ENCODE results near the gene TMSB4X.

TMSB4X gene

DNA sequence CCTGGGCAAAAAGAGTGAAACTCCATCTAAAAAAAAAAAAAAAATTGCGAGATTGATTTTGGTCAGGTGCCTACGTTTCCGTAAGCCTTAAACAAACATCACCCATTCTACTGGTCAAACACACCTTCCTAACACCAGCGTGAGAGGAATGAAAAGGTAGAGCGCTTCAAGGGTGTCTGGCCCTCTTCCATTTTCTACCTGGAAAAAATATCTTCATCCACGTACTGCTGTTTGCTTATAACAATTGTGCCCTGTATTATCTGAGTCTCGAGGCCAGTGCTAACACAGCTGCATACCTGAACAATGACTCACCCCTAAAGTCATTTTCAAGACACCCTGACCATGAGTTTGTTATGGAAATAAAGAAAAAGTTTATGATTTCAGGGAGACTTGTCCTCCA lies 13.9 kb downstream of the TMSB4X start:
- WGBS, 2 donors (ENCODE audit: extremely low coverage in 2 of 2, insufficient read length in 2 of 2, insufficient replicate concordance in 1 of 2): no CpG with 5 or more reads among the region's 7 CpGs
- Histone ChIP-seq H3K27ac (replicated peaks; ENCODE audit: low read length) (no peak overlapping the region), H3K4ac (ENCODE audit: low read length) (no peak overlapping the region), H3K4me3 (ENCODE audit: low read length in 2 of 2) (no peak overlapping the region), H2BK120ac (ENCODE audit: low read depth, low read length) (no peak overlapping the region), H3K18ac (ENCODE audit: low read length) (no peak overlapping the region), H2BK15ac (ENCODE audit: low read length) (no peak overlapping the region), H4K91ac (ENCODE audit: low read depth, low read length, poor library complexity) (no peak overlapping the region), H3K9me3 (replicated peaks in 1 of 2; ENCODE audit: control insufficient read depth in 2 of 2, insufficient read depth in 1 of 2, low read depth in 1 of 2, low read length in 2 of 2) (no peaks in the 10 kb centered on the region), H3K36me3 (replicated peaks in 1 of 2; ENCODE audit: control insufficient read depth in 2 of 2, insufficient read depth in 2 of 2, low read length in 2 of 2) (no peaks in the 10 kb centered on the region), H3K4me2 (ENCODE audit: insufficient read depth, low read length, poor library complexity, severe bottlenecking) (no peak overlapping the region), H3K14ac (ENCODE audit: low read length) (no peak overlapping the region), H2BK5ac (ENCODE audit: low read length) (no peak overlapping the region), H3K23ac (ENCODE audit: low read depth, low read length, poor library complexity) (no peak overlapping the region), H4K8ac (ENCODE audit: low read depth, low read length) (no peak overlapping the region), H3K27me3 (ENCODE audit: control insufficient read depth in 3 of 3, insufficient read depth in 3 of 3, low read depth in 1 of 3, low read length in 3 of 3) (no peaks in the 10 kb centered on the region), H3K79me1 (ENCODE audit: low read depth, low read length) (no peaks in the 10 kb centered on the region), H3K9ac (ENCODE audit: low read depth, low read length, poor library complexity) (no peak overlapping the region), H2AFZ (ENCODE audit: low read length) (no peak overlapping the region), H2BK12ac (ENCODE audit: low read length) (no peak overlapping the region), H3K4me1 (ENCODE audit: control insufficient read depth in 2 of 2, insufficient read depth in 1 of 2, low read depth in 1 of 2, low read length in 2 of 2) (no peaks in the 10 kb centered on the region), H2AK5ac (ENCODE audit: low read depth, low read length) (no peak overlapping the region)
- DNase-seq (ENCODE audit: low spot score): no peak

DNA sequence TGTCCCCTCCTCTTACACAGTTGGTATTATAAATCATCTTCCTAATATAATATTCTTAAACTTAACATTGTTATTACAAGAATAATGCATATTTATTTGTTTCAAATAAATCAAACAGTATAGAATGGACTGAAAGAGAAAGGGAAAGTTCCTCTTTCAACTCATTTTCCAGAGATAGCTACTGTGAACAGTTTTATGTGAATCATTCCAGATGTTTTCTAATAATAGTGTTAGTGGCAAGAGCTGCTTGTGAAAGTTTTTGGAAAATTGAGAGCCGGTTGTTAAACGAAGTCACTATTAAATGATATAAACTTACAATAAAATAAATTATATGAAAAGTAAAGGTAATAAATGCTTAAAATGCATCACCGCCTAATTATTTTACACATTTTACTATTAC lies 14.6 kb downstream of the TMSB4X start:
- H3K4me1 ChIP-seq (ENCODE audit: control insufficient read depth in 2 of 2, insufficient read depth in 1 of 2, low read depth in 1 of 2, low read length in 2 of 2): no peaks in the 10 kb centered on the region
- H3K27me3 ChIP-seq (ENCODE audit: control insufficient read depth in 3 of 3, insufficient read depth in 3 of 3, low read depth in 1 of 3, low read length in 3 of 3): no peaks in the 10 kb centered on the region
- no peak overlapping the region for H3K4me3 ChIP-seq (ENCODE audit: low read length in 2 of 2)
- no peak overlapping the region for H2BK15ac ChIP-seq (ENCODE audit: low read length)
- H2BK12ac ChIP-seq (ENCODE audit: low read length): no peak overlapping the region
- H4K91ac ChIP-seq (ENCODE audit: low read depth, low read length, poor library complexity): no peak overlapping the region
- no peak overlapping the region for H4K8ac ChIP-seq (ENCODE audit: low read depth, low read length)
- no peak overlapping the region for H3K4me2 ChIP-seq (ENCODE audit: insufficient read depth, low read length, poor library complexity, severe bottlenecking)
- H2AFZ ChIP-seq (ENCODE audit: low read length): no peak overlapping the region
- H3K27ac ChIP-seq (replicated peaks; ENCODE audit: low read length): no peak overlapping the region
- no peak overlapping the region for H2AK5ac ChIP-seq (ENCODE audit: low read depth, low read length)
- H3K4ac ChIP-seq (ENCODE audit: low read length): no peak overlapping the region
- DNase-seq (ENCODE audit: low spot score): no peak
- H2BK120ac ChIP-seq (ENCODE audit: low read depth, low read length): no peak overlapping the region
- no peaks in the 10 kb centered on the region for H3K79me1 ChIP-seq (ENCODE audit: low read depth, low read length)
- H2BK5ac ChIP-seq (ENCODE audit: low read length): no peak overlapping the region
- H3K36me3 ChIP-seq (replicated peaks in 1 of 2; ENCODE audit: control insufficient read depth in 2 of 2, insufficient read depth in 2 of 2, low read length in 2 of 2): no peaks in the 10 kb centered on the region
- no CpG with 5 or more reads among the region's 3 CpGs for WGBS, 2 donors (ENCODE audit: extremely low coverage in 2 of 2, insufficient read length in 2 of 2, insufficient replicate concordance in 1 of 2)
- H3K14ac ChIP-seq (ENCODE audit: low read length): no peak overlapping the region
- no peak overlapping the region for H3K23ac ChIP-seq (ENCODE audit: low read depth, low read length, poor library complexity)
- H3K18ac ChIP-seq (ENCODE audit: low read length): no peak overlapping the region
- no peaks in the 10 kb centered on the region for H3K9me3 ChIP-seq (replicated peaks in 1 of 2; ENCODE audit: control insufficient read depth in 2 of 2, insufficient read depth in 1 of 2, low read depth in 1 of 2, low read length in 2 of 2)
- H3K9ac ChIP-seq (ENCODE audit: low read depth, low read length, poor library complexity): no peak overlapping the region

DNA sequence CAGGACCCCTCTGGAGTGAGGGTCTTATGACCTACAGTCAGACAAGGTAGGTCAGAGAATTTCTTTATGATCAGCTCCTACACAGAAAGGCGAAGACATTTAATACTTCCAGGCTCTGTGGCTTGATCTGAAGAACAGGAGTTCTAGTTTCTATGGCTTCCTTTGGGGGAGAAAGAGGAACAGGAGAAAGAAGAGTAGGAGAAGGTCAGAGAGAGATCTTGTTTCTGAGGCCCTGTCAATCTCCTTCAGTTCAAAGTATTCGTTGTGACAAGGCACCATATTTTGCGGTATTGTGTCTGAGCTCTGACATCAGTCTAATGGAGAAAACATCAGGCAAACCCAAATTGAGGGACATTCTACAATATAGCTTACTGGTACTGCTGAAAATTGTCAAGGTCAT lies 16.7 kb downstream of the TMSB4X start:
- no peaks in the 10 kb centered on the region for H3K4me1 ChIP-seq (ENCODE audit: control insufficient read depth in 2 of 2, insufficient read depth in 1 of 2, low read depth in 1 of 2, low read length in 2 of 2)
- H3K14ac ChIP-seq (ENCODE audit: low read length): no peak overlapping the region
- H4K91ac ChIP-seq (ENCODE audit: low read depth, low read length, poor library complexity): no peak overlapping the region
- H2BK5ac ChIP-seq (ENCODE audit: low read length): no peak overlapping the region
- no peaks in the 10 kb centered on the region for H3K27me3 ChIP-seq (ENCODE audit: control insufficient read depth in 3 of 3, insufficient read depth in 3 of 3, low read depth in 1 of 3, low read length in 3 of 3)
- no peak overlapping the region for H3K4me3 ChIP-seq (ENCODE audit: low read length in 2 of 2)
- H3K23ac ChIP-seq (ENCODE audit: low read depth, low read length, poor library complexity): no peak overlapping the region
- H3K4me2 ChIP-seq (ENCODE audit: insufficient read depth, low read length, poor library complexity, severe bottlenecking): no peak overlapping the region
- no peak overlapping the region for H2BK12ac ChIP-seq (ENCODE audit: low read length)
- H3K18ac ChIP-seq (ENCODE audit: low read length): no peak overlapping the region
- H3K79me1 ChIP-seq (ENCODE audit: low read depth, low read length): no peaks in the 10 kb centered on the region
- no peak overlapping the region for H3K27ac ChIP-seq (replicated peaks; ENCODE audit: low read length)
- no peak overlapping the region for H3K9ac ChIP-seq (ENCODE audit: low read depth, low read length, poor library complexity)
- H2AFZ ChIP-seq (ENCODE audit: low read length): no peak overlapping the region
- H3K4ac ChIP-seq (ENCODE audit: low read length): no peak overlapping the region
- DNase-seq (ENCODE audit: low spot score): no peak
- no peak overlapping the region for H4K8ac ChIP-seq (ENCODE audit: low read depth, low read length)
- no peak overlapping the region for H2BK15ac ChIP-seq (ENCODE audit: low read length)
- no peak overlapping the region for H2BK120ac ChIP-seq (ENCODE audit: low read depth, low read length)
- H3K9me3 ChIP-seq (replicated peaks in 1 of 2; ENCODE audit: control insufficient read depth in 2 of 2, insufficient read depth in 1 of 2, low read depth in 1 of 2, low read length in 2 of 2): no peaks in the 10 kb centered on the region
- H3K36me3 ChIP-seq (replicated peaks in 1 of 2; ENCODE audit: control insufficient read depth in 2 of 2, insufficient read depth in 2 of 2, low read length in 2 of 2): no peaks in the 10 kb centered on the region
- no CpG with 5 or more reads among the region's 3 CpGs for WGBS, 2 donors (ENCODE audit: extremely low coverage in 2 of 2, insufficient read length in 2 of 2, insufficient replicate concordance in 1 of 2)
- H2AK5ac ChIP-seq (ENCODE audit: low read depth, low read length): no peak overlapping the region

DNA sequence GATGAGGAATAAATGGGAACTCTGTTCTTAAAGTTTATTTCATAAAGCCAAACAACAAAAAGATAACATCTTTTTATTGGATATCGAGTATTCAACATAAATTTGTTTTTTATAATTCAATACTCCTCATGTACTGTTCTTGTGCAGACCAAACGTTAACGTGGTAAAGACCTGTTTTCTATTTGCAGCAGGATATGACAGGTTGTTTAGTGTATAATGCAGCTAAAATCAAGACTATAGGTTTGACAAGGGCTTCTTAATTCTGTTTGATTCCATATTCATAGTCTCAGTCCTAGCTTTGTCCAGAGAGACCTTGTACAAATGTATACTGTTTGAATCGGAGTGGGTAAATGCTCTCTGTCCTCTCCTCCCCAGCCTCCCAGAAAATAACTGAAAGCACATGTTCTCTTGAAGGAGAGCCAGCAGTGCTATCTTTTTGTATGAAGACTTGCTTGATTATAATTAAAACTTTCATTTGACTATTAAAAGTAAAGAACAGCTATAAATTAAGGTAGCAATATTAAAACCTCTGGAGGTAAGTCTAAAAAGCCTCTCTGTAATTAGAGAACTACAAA lies 17.7 kb downstream of the TMSB4X start:
- no CpG with 5 or more reads among the region's 4 CpGs for WGBS, 2 donors (ENCODE audit: extremely low coverage in 2 of 2, insufficient read length in 2 of 2, insufficient replicate concordance in 1 of 2)
- no peak overlapping the region for H3K4me3 ChIP-seq (ENCODE audit: low read length in 2 of 2)
- no peak for DNase-seq (ENCODE audit: low spot score)

More for the DNA sequence above, 17.7 kb downstream of the TMSB4X start:
- H3K23ac ChIP-seq (ENCODE audit: low read depth, low read length, poor library complexity): no peak overlapping the region
- no peaks in the 10 kb centered on the region for H3K36me3 ChIP-seq (replicated peaks in 1 of 2; ENCODE audit: control insufficient read depth in 2 of 2, insufficient read depth in 2 of 2, low read length in 2 of 2)
- H2BK15ac ChIP-seq (ENCODE audit: low read length): no peak overlapping the region
- H4K8ac ChIP-seq (ENCODE audit: low read depth, low read length): no peak overlapping the region
- H3K27ac ChIP-seq (replicated peaks; ENCODE audit: low read length): no peak overlapping the region
- H2BK12ac ChIP-seq (ENCODE audit: low read length): no peak overlapping the region
- no peak overlapping the region for H2AFZ ChIP-seq (ENCODE audit: low read length)
- no peak overlapping the region for H3K4ac ChIP-seq (ENCODE audit: low read length)
- H3K27me3 ChIP-seq (ENCODE audit: control insufficient read depth in 3 of 3, insufficient read depth in 3 of 3, low read depth in 1 of 3, low read length in 3 of 3): no peaks in the 10 kb centered on the region
- H3K4me1 ChIP-seq (ENCODE audit: control insufficient read depth in 2 of 2, insufficient read depth in 1 of 2, low read depth in 1 of 2, low read length in 2 of 2): no peaks in the 10 kb centered on the region
- H4K91ac ChIP-seq (ENCODE audit: low read depth, low read length, poor library complexity): no peak overlapping the region
- H3K4me2 ChIP-seq (ENCODE audit: insufficient read depth, low read length, poor library complexity, severe bottlenecking): no peak overlapping the region
- H2AK5ac ChIP-seq (ENCODE audit: low read depth, low read length): no peak overlapping the region
- no peaks in the 10 kb centered on the region for H3K9me3 ChIP-seq (replicated peaks in 1 of 2; ENCODE audit: control insufficient read depth in 2 of 2, insufficient read depth in 1 of 2, low read depth in 1 of 2, low read length in 2 of 2)
- H3K14ac ChIP-seq (ENCODE audit: low read length): no peak overlapping the region
- H3K18ac ChIP-seq (ENCODE audit: low read length): no peak overlapping the region
- no peak overlapping the region for H2BK120ac ChIP-seq (ENCODE audit: low read depth, low read length)
- H3K79me1 ChIP-seq (ENCODE audit: low read depth, low read length): no peaks in the 10 kb centered on the region
- H3K9ac ChIP-seq (ENCODE audit: low read depth, low read length, poor library complexity): no peak overlapping the region
- no peak overlapping the region for H2BK5ac ChIP-seq (ENCODE audit: low read length)

Data from neuronal stem cell (in vitro differentiated cells).